ENCODE results near the gene CACNA1E.

CACNA1E gene

GRCh38 chr1:181594553-181594952 lies 111.2 kb downstream of the CACNA1E start:
- Mint-ChIP-seq H3K27me3 (ENCODE audit: low read depth) (peaks cover 9% of the 10 kb centered on the region), H3K36me3 (ENCODE audit: low read depth) (no peaks in the 10 kb centered on the region), H3K27ac (no peak overlapping the region), H3K4me3 (no peak overlapping the region), H3K4me1 (ENCODE audit: low read depth) (no peaks in the 10 kb centered on the region), H3K9me3 (no peaks in the 10 kb centered on the region)
- no peak for DNase-seq (ENCODE audit: low spot score)

GRCh38 chr1:181595234-181595633 lies 111.9 kb downstream of the CACNA1E start:
- Mint-ChIP-seq H3K36me3 (ENCODE audit: low read depth) (no peaks in the 10 kb centered on the region), H3K4me3 (no peak overlapping the region), H3K27ac (no peak overlapping the region), H3K9me3 (no peaks in the 10 kb centered on the region), H3K27me3 (ENCODE audit: low read depth) (peaks cover 9% of the 10 kb centered on the region), H3K4me1 (ENCODE audit: low read depth) (no peaks in the 10 kb centered on the region)
- no peak for DNase-seq (ENCODE audit: low spot score)

- H3K27ac Mint-ChIP-seq: no peak overlapping the region
- no peaks in the 10 kb centered on the region for H3K36me3 Mint-ChIP-seq (ENCODE audit: low read depth)
- peaks cover 2% of the 10 kb centered on the region for H3K27me3 Mint-ChIP-seq (ENCODE audit: low read depth)
- no peaks in the 10 kb centered on the region for H3K4me1 Mint-ChIP-seq (ENCODE audit: low read depth)
- no peaks in the 10 kb centered on the region for H3K9me3 Mint-ChIP-seq
- no peak overlapping the region for H3K4me3 Mint-ChIP-seq
- DNase-seq (ENCODE audit: low spot score): no peak
Observed at GRCh38 chr1:181601186-181601950, 118.1 kb downstream of the CACNA1E start.

- no peaks in the 10 kb centered on the region for H3K4me1 Mint-ChIP-seq (ENCODE audit: low read depth)
- no peak for DNase-seq (ENCODE audit: low spot score)
- H3K36me3 Mint-ChIP-seq (ENCODE audit: low read depth): no peaks in the 10 kb centered on the region
- no peak overlapping the region for H3K4me3 Mint-ChIP-seq
- H3K27me3 Mint-ChIP-seq (ENCODE audit: low read depth): peaks cover 3% of the 10 kb centered on the region
- no peaks in the 10 kb centered on the region for H3K9me3 Mint-ChIP-seq
- H3K27ac Mint-ChIP-seq: no peak overlapping the region
Observed at GRCh38 chr1:181603735-181604410, 120.6 kb downstream of the CACNA1E start.

- Mint-ChIP-seq H3K9me3 (no peaks in the 10 kb centered on the region), H3K36me3 (ENCODE audit: low read depth) (no peaks in the 10 kb centered on the region), H3K4me1 (ENCODE audit: low read depth) (no peaks in the 10 kb centered on the region), H3K27me3 (ENCODE audit: low read depth) (peaks cover 3% of the 10 kb centered on the region), H3K27ac (no peak overlapping the region), H3K4me3 (no peak overlapping the region)
- no peak for DNase-seq (ENCODE audit: low spot score)
Observed at GRCh38 chr1:181604482-181605249, 121.3 kb downstream of the CACNA1E start.

GRCh38 chr1:181607524-181607923 lies 124.2 kb downstream of the CACNA1E start:
- H3K9me3 Mint-ChIP-seq: no peaks in the 10 kb centered on the region
- no peak overlapping the region for H3K4me3 Mint-ChIP-seq
- H3K36me3 Mint-ChIP-seq (ENCODE audit: low read depth): no peaks in the 10 kb centered on the region
- DNase-seq (ENCODE audit: low spot score): no peak
- no peak overlapping the region for H3K27ac Mint-ChIP-seq
- H3K4me1 Mint-ChIP-seq (ENCODE audit: low read depth): no peaks in the 10 kb centered on the region
- peaks cover 3% of the 10 kb centered on the region for H3K27me3 Mint-ChIP-seq (ENCODE audit: low read depth)

- Mint-ChIP-seq H3K4me3 (no peak overlapping the region), H3K27me3 (ENCODE audit: low read depth) (peaks cover 3% of the 10 kb centered on the region), H3K27ac (no peak overlapping the region), H3K4me1 (ENCODE audit: low read depth) (no peaks in the 10 kb centered on the region), H3K9me3 (no peaks in the 10 kb centered on the region), H3K36me3 (ENCODE audit: low read depth) (no peaks in the 10 kb centered on the region)
- no peak for DNase-seq (ENCODE audit: low spot score)
Observed at GRCh38 chr1:181608386-181608785, 125.1 kb downstream of the CACNA1E start.

- Mint-ChIP-seq H3K4me3 (no peak overlapping the region), H3K27ac (no peak overlapping the region), H3K27me3 (ENCODE audit: low read depth) (peaks cover 3% of the 10 kb centered on the region), H3K36me3 (ENCODE audit: low read depth) (no peaks in the 10 kb centered on the region), H3K9me3 (no peaks in the 10 kb centered on the region), H3K4me1 (ENCODE audit: low read depth) (no peaks in the 10 kb centered on the region)
- DNase-seq (ENCODE audit: low spot score): no peak
Observed at GRCh38 chr1:181608948-181609347, 125.6 kb downstream of the CACNA1E start.

GRCh38 chr1:181612100-181612499 lies 128.8 kb downstream of the CACNA1E start:
- no peaks in the 10 kb centered on the region for H3K4me1 Mint-ChIP-seq (ENCODE audit: low read depth)
- no peak overlapping the region for H3K4me3 Mint-ChIP-seq
- DNase-seq (ENCODE audit: low spot score): no peak
- H3K9me3 Mint-ChIP-seq: no peaks in the 10 kb centered on the region
- no peaks in the 10 kb centered on the region for H3K36me3 Mint-ChIP-seq (ENCODE audit: low read depth)
- no peaks in the 10 kb centered on the region for H3K27me3 Mint-ChIP-seq (ENCODE audit: low read depth)
- H3K27ac Mint-ChIP-seq: no peak overlapping the region

GRCh38 chr1:181618559-181618958 lies 135.2 kb downstream of the CACNA1E start:
- H3K36me3 Mint-ChIP-seq (ENCODE audit: low read depth): no peaks in the 10 kb centered on the region
- no peak for DNase-seq (ENCODE audit: low spot score)
- no peaks in the 10 kb centered on the region for H3K27me3 Mint-ChIP-seq (ENCODE audit: low read depth)
- H3K4me1 Mint-ChIP-seq (ENCODE audit: low read depth): no peaks in the 10 kb centered on the region
- no peak overlapping the region for H3K27ac Mint-ChIP-seq
- no peak overlapping the region for H3K4me3 Mint-ChIP-seq
- H3K9me3 Mint-ChIP-seq: no peaks in the 10 kb centered on the region

GRCh38 chr1:181620183-181620582 lies 136.9 kb downstream of the CACNA1E start:
- DNase-seq (ENCODE audit: low spot score): no peak
- Mint-ChIP-seq H3K36me3 (ENCODE audit: low read depth) (no peaks in the 10 kb centered on the region), H3K27ac (no peak overlapping the region), H3K4me1 (ENCODE audit: low read depth) (no peaks in the 10 kb centered on the region), H3K27me3 (ENCODE audit: low read depth) (no peaks in the 10 kb centered on the region), H3K4me3 (no peak overlapping the region), H3K9me3 (no peaks in the 10 kb centered on the region)

- DNase-seq (ENCODE audit: low spot score): no peak
- no peaks in the 10 kb centered on the region for H3K4me1 Mint-ChIP-seq (ENCODE audit: low read depth)
- no peak overlapping the region for H3K27ac Mint-ChIP-seq
- peaks cover 2% of the 10 kb centered on the region for H3K27me3 Mint-ChIP-seq (ENCODE audit: low read depth)
- H3K36me3 Mint-ChIP-seq (ENCODE audit: low read depth): no peaks in the 10 kb centered on the region
- H3K9me3 Mint-ChIP-seq: no peaks in the 10 kb centered on the region
- no peak overlapping the region for H3K4me3 Mint-ChIP-seq
Observed at GRCh38 chr1:181623850-181624249, 140.5 kb downstream of the CACNA1E start.

GRCh38 chr1:181626279-181626938 lies 143.1 kb downstream of the CACNA1E start:
- Mint-ChIP-seq H3K4me3 (no peak overlapping the region), H3K27me3 (ENCODE audit: low read depth) (peaks cover 2% of the 10 kb centered on the region), H3K4me1 (ENCODE audit: low read depth) (no peaks in the 10 kb centered on the region), H3K27ac (no peak overlapping the region), H3K36me3 (ENCODE audit: low read depth) (no peaks in the 10 kb centered on the region), H3K9me3 (no peaks in the 10 kb centered on the region)
- no peak for DNase-seq (ENCODE audit: low spot score)

GRCh38 chr1:181630398-181630797 lies 147.1 kb downstream of the CACNA1E start:
- no peak overlapping the region for H3K4me3 Mint-ChIP-seq
- H3K27me3 Mint-ChIP-seq (ENCODE audit: low read depth): peaks cover 2% of the 10 kb centered on the region
- no peaks in the 10 kb centered on the region for H3K9me3 Mint-ChIP-seq
- no peaks in the 10 kb centered on the region for H3K4me1 Mint-ChIP-seq (ENCODE audit: low read depth)
- H3K27ac Mint-ChIP-seq: no peak overlapping the region
- DNase-seq (ENCODE audit: low spot score): no peak
- no peaks in the 10 kb centered on the region for H3K36me3 Mint-ChIP-seq (ENCODE audit: low read depth)

Measured in T-helper 2 cell treated with Interferon-gamma antibody and Interleukin-4, amounts not matched to agents 5 μg/mL and 100 μg/mL, for 36 hours (primary cell).